Muscle of back (tissue), 11 donors: ENCODE results near the gene ARHGAP12. TPM values are rescaled to one million over a fixed set of nuclear protein-coding genes. Genes with fewer than 3 reads are reported as not detected.

ENCODE experiments used
- DNase-seq, 3 donors: peaks; one replicate each; pipeline versions ENCODE4 v3.0.0 to v3.0.0-alpha.2; 2013
- polyA plus RNA-seq, 10 donors: library from polyadenylated mRNA; unstranded; fragments of 120-200 nt; gene quantifications; one replicate each; pipeline ENCODE4 v1.2.1, GENCODE V29; 2013; ENCODE audit not compliant: insufficient read length in 10 of 10

ARHGAP12 gene
- polyA plus RNA-seq, 10 donors = 20.3 to 33.0 (median 24.6) TPM

GRCh38 chr10:31884386-31884785 is 44.2 kb downstream of the ARHGAP12 start:
- DNase-seq = no peak

- DNase-seq = no peak
These were observed 45.2 kb downstream of the ARHGAP12 start for GRCh38 chr10:31883397-31883796.

- no peak for DNase-seq
These were observed 50.1 kb downstream of the ARHGAP12 start for GRCh38 chr10:31878486-31878885.

GRCh38 chr10:31876652-31877352 is 51.8 kb downstream of the ARHGAP12 start:
- peak in 2 of 3 donors; percentile 33 to 50 for DNase-seq

- no peak for DNase-seq
These were observed 53.0 kb downstream of the ARHGAP12 start for GRCh38 chr10:31875608-31876007.

- DNase-seq = no peak
These were observed 54.9 kb downstream of the ARHGAP12 start for GRCh38 chr10:31873724-31874123.

- no peak for DNase-seq
These were observed 57.2 kb downstream of the ARHGAP12 start for GRCh38 chr10:31871266-31872065.

GRCh38 chr10:31867646-31868045 is 61.0 kb downstream of the ARHGAP12 start:
- DNase-seq = no peak

GRCh38 chr10:31866118-31866670 is 62.4 kb downstream of the ARHGAP12 start:
- DNase-seq = no peak

GRCh38 chr10:31864834-31865518 is 63.7 kb downstream of the ARHGAP12 start:
- peak in 1 of 3 donors; percentile 11 for DNase-seq

GRCh38 chr10:31855033-31855432 is 73.6 kb downstream of the ARHGAP12 start:
- DNase-seq = no peak

GRCh38 chr10:31853629-31854028 is 75.0 kb downstream of the ARHGAP12 start:
- DNase-seq = no peak

- no peak for DNase-seq
These were observed 77.4 kb downstream of the ARHGAP12 start for GRCh38 chr10:31851216-31851615.

GRCh38 chr10:31847515-31847914 is 81.1 kb downstream of the ARHGAP12 start:
- no peak for DNase-seq

- no peak for DNase-seq
These were observed 89.9 kb downstream of the ARHGAP12 start for GRCh38 chr10:31838709-31839108.

- no peak for DNase-seq
These were observed 90.6 kb downstream of the ARHGAP12 start for GRCh38 chr10:31838065-31838464.

GRCh38 chr10:31836569-31837406 is 91.8 kb downstream of the ARHGAP12 start:
- DNase-seq = no peak

GRCh38 chr10:31833753-31834152 is 94.9 kb downstream of the ARHGAP12 start:
- no peak for DNase-seq

- DNase-seq = no peak
These were observed 96.4 kb downstream of the ARHGAP12 start for GRCh38 chr10:31832261-31832660.

- DNase-seq = no peak
These were observed 97.7 kb downstream of the ARHGAP12 start for GRCh38 chr10:31830887-31831286.

GRCh38 chr10:31829776-31830175 is 98.9 kb downstream of the ARHGAP12 start:
- no peak for DNase-seq
